Stimulated activated CD4-positive, alpha-beta T cell treated with anti-CD3 and anti-CD28 coated beads, TNF-alpha, amount 100 ng/mL, for 1 hour (primary cell): Measurements from ENCODE around the gene TSSK2.
"Not testable (repeated sequence)": the region's sequence is repeated elsewhere in the genome, so short reads cannot be mapped to it uniquely, and the experiment has no call there.

Experiments used
- DNase-seq, 3 donors: peaks; one replicate each; pipeline ENCODE4 v3.0.0-alpha.2; 2020; ENCODE audit warnings: low read depth in 3 of 3, low spot score in 1 of 3

Gene TSSK2

GRCh38 chr22:19139974-19140373, 8.9 kb downstream of the TSSK2 start:
- DNase-seq, result no peak

GRCh38 chr22:19142394-19142793, 11.3 kb downstream of the TSSK2 start:
- DNase-seq, result no peak

GRCh38 chr22:19143212-19143611, 12.1 kb downstream of the TSSK2 start:
- DNase-seq, result no peak

GRCh38 chr22:19143967-19144400, 12.9 kb downstream of the TSSK2 start:
- no peak for DNase-seq

- DNase-seq, result no peak
Measured at GRCh38 chr22:19146215-19146968, 15.3 kb downstream of the TSSK2 start.

- no peak for DNase-seq
Measured at GRCh38 chr22:19147195-19147780, 16.2 kb downstream of the TSSK2 start.

DNA sequence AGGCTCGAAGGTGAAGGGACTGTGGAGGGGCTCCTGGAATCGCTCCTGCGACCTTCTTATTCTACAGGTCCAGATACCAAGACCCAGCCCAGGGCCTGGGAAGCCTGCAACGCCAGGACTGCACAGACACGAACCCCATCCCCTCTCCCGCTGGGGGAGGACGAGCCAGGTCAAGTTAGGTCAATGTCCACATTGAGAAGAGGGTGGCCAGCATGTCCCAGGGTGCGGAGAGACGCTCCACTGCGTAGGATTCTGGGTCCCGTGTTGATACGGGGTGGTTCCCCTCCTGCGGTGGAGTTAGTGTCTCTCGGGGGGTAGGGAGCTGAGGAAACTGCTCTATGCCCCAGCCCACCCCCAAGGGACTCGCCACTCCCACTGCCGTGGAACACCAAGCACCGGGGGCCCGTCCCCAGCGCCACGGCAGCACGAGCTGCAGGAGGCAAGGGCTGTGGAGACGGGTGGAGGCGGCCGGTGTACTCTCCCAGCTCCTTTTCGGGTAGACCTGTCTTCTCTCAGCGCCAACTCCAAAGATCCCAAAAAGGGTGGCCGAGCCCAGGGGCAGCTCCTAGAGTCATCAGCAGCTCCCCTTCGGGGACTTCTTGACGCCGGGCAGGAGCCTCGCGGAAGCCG, 17.4 kb downstream of the TSSK2 start:
- no peak for DNase-seq

GRCh38 chr22:19149047-19149883, 18.2 kb downstream of the TSSK2 start:
- DNase-seq, result no peak

DNA sequence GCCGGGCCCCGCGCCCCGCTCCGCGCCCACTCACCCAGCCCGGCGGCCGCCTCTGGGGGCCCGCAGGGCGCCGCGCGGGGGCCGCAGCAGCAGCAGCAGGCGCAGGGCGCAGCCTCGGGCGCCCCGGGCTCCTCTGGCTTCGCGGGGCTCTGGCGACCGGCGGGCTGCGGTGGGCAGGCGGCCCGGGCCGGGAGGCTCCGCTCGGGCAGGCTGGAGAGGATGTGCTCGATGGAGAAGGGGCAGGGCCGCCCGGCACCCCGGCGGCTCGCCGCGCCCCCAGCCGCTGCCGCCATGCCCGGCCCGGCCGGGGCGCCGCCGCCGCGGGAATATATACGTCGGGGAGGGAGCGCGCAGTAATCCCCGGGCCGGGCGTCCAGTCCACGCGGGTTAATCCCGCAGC, 18.9 kb downstream of the TSSK2 start, which contains the start of gene GSC2:
Gene GSC2, minus strand, starts transcription at position 302 of the 400 bp plus-strand sequence. Its CDS starts 9 bp downstream, at position 293.
- DNase-seq, result no peak

DNA sequence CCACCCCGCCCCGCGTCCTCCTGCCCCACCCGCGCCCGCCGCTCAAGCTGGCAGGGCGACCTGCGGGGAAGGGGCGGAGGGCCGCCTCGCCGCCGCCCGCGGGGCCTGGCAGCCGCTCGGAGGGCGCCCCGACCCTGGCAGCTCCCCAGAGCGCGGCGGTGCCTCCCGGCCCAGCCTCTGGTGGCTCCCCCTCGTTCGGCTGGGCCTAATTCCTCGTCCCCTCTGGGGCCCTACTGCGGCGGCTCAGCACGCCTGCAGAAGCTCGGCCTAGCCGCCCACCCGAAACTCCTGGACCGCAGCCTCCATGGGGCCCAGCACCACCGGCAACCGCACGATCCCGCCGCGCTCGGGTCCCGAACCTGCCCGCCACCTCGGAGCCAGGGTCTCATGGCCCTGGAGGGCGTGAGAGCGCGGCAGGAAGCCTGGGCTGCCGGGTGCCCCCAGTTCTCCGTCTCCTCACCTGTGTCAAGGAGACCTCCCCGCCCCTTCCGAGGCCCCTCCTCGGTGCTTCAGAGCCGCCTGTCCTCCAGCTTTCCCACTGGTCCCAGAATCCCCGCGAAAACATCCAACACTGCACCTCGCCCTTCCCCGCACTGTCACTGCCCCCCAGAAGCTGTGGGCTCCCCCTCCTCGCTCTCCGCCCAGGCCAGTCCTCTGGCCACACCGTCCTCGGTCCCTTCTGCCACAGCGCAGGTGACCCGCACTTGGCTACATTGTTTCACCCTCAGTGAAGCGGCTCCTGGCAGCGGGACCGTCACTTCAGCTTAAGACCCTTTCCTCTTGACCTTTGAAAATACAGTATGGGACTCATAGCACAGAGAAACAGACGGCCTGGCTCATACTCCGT, 19.6 kb downstream of the TSSK2 start:
- DNase-seq, result no peak

GRCh38 chr22:19151329-19152191, 20.5 kb downstream of the TSSK2 start:
- DNase-seq, result no peak

GRCh38 chr22:19152942-19153883, 22.1 kb downstream of the TSSK2 start:
- DNase-seq, result no peak

GRCh38 chr22:19156109-19156508, 25.0 kb downstream of the TSSK2 start:
- DNase-seq, result not testable (repeated sequence)

GRCh38 chr22:19158649-19159048, 27.5 kb downstream of the TSSK2 start:
- DNase-seq, result not testable (repeated sequence)

DNA sequence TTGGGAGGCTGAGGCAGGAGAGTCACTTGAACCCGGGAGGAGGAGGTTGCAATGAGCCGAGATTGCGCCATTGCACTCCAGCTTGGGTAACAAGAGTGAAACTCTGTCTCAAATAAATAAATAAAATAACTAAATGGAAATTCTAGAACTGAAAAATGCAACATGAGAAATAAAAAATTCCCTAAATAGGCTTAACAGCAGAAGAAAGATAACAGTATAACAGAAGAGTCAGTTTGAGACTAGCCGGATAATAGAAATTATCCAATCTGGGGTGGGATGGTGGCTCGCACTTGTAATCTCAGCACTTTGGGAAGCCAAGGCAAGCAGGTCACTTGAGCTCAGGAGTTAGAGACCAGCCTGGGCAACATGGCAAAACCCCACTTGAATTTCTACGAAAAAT, 33.3 kb downstream of the TSSK2 start:
- DNase-seq, result no peak

- DNase-seq, result no peak
Measured at GRCh38 chr22:19166421-19166820, 35.3 kb downstream of the TSSK2 start.

- DNase-seq, result no peak
Measured at GRCh38 chr22:19167106-19167869, 36.2 kb downstream of the TSSK2 start.
